ENCODE measurements around the gene IGF1R.
"Not testable (repeated sequence)": the region's sequence is repeated elsewhere in the genome, so short reads cannot be mapped to it uniquely, and the experiment has no call there.

IGF1R gene

GRCh38 chr15:98969126-98969735 lies 320.9 kb downstream of the IGF1R start:
- DNase-seq (ENCODE audit: insufficient read length, low spot score) (no peak), FAIRE-seq (no peak)

GRCh38 chr15:98970799-98971198 lies 322.5 kb downstream of the IGF1R start:
- no peak for DNase-seq (ENCODE audit: insufficient read length, low spot score)
- FAIRE-seq, result no peak

- FAIRE-seq (no peak), DNase-seq (ENCODE audit: insufficient read length, low spot score) (no peak)
Observed at GRCh38 chr15:98976500-98976899, 328.2 kb downstream of the IGF1R start.

DNA sequence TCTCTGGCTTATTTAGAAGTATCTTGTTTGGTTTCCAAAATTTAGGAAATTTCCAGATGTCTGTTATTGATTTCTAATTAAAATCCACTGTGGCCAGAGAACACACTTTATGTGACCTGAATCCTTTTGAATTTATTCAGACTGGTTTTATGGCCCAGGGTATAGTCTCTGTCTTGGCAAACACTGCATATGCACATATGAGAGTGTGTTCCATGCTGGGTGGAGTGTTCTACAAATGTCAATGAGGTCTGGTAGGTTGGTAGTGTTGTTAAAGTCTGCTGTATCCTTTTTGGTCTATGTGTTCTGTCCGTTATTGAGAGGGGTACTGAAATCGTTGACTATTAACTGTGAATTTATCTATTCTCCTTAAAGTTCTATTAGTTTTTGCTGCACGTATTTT lies 329.1 kb downstream of the IGF1R start:
- DNase-seq (ENCODE audit: insufficient read length, low spot score) (no peak), FAIRE-seq (no peak)

GRCh38 chr15:98978153-98978552 lies 329.8 kb downstream of the IGF1R start:
- no peak for DNase-seq (ENCODE audit: insufficient read length, low spot score)
- no peak for FAIRE-seq

DNA sequence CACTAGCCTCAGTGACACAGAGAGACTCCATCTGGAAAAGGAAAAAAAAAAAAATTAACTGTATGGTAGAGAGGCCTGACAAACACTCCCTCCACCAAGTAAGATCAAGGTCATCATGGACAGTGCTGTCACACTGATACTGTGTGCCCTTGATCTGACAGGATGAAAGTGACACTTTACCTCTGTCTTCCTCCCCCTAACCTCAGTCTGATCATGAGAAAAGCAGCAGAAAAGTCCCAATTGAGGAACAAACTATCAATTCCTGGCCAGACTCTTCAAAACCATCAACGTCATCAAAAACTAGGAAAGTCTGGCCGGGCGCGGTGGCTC lies 332.5 kb downstream of the IGF1R start:
- DNase-seq (ENCODE audit: insufficient read length, low spot score) (no peak), FAIRE-seq (no peak)

DNA sequence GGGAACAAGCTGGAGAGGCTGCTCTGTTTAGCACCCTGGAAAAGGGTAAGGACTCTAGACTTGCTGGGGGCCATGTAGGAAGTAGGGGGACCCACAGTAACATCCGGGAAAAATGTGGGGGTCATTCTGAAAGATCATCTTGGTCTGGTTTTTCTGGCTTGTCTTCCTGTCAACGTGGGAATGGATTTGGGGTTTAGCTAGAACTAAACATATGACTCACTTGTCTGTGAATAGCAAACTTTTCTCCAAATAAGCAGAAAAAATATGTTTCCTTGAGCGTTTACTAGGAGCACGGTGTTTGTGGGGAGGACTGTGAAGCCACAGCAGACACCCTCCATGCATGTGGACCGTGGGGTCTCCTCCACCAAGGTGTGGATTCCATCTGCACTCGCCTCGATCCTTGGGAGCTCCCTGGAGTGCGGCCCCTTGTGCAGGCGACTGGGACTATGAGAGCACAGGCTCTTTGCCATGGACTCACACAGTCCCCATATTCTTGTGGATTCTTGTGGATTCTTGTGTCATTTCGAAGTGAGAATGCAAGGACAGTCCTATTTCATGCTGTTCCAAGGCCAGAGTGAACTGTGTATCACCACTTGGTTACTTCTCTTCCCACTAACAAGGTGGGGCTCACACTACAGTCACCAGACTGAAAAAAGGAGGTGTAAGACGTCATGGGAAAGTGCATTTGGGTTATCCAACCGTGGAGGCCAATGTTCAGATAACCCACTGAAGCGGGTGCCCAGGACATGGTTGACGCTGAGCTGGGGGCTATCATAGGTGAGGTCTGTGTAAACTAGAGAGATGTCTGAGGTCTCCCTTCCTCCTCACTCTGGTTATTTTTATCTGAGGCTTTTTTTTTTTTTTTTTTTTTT lies 333.7 kb downstream of the IGF1R start:
- FAIRE-seq (no peak), DNase-seq (ENCODE audit: insufficient read length, low spot score) (no peak)

DNA sequence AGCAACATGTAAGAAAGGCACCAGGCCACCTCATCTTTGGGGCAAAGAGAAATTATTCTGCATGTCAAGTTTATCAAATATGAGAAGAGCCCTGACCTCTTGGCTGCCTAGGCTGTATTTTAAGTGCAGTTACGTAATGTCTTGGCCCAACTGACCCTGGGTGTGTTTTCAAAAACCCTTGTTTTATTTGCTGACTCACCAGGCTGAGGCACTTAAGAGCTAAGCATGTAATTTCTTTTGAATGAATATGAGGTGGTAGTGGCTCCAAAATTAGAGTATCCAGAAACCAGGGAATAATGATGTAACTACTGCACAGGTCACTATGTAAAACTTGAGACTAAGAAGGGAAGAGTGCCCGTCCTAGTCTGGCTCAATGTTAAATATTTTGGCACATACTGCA lies 335.0 kb downstream of the IGF1R start:
- FAIRE-seq (no peak), DNase-seq (ENCODE audit: insufficient read length, low spot score) (no peak)

DNA sequence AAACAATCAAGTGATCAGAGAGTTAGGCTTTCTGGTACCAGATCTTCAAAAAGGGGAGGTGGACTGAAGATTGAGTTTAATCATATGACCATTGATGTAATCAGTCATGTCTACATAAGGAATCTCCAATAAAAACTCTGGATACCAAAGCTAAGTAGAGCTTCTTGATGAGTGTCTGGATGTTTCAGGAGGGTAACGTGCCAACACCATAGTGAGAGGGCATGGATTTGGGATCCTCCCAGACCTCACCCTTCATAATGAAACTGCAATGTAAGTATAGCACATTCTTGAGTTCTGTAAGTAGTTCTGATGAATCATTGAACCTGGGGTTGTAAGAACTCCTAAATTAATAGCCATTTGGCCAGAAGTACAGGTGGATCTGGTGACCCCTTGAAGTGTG lies 337.9 kb downstream of the IGF1R start:
- FAIRE-seq, result no peak
- DNase-seq (ENCODE audit: insufficient read length, low spot score), result no peak

- DNase-seq (ENCODE audit: insufficient read length, low spot score) (no peak), FAIRE-seq (no peak)
Observed at GRCh38 chr15:98994892-98995291, 346.6 kb downstream of the IGF1R start.

- FAIRE-seq (no peak), DNase-seq (ENCODE audit: insufficient read length, low spot score) (no peak)
Observed at GRCh38 chr15:98996169-98996568, 347.8 kb downstream of the IGF1R start.

DNA sequence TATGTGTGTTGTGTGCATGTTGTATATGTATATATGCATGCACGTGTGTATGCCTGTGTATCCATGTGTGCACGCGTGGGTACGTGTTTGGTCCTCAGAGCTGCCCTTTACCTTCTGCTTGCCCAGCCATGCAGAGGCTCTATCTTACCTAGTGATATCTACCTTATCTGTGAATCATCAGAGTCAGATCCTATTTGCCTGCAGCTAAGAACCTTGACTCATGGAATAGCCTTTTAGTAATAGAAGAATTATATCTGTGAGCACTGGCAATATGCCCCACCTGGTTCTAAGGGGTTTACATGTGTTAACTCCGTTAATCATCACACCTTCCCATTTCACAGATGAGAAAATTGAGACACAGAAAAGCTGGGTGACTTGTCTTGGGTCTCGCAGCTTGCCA lies 348.3 kb downstream of the IGF1R start:
- no peak for FAIRE-seq
- DNase-seq (ENCODE audit: insufficient read length, low spot score), result no peak

GRCh38 chr15:98997312-98997711 lies 349.0 kb downstream of the IGF1R start:
- DNase-seq (ENCODE audit: insufficient read length, low spot score) (no peak), FAIRE-seq (no peak)

- DNase-seq (ENCODE audit: insufficient read length, low spot score), result no peak
- FAIRE-seq, result no peak
Observed at GRCh38 chr15:98997755-98998154, 349.4 kb downstream of the IGF1R start.

DNA sequence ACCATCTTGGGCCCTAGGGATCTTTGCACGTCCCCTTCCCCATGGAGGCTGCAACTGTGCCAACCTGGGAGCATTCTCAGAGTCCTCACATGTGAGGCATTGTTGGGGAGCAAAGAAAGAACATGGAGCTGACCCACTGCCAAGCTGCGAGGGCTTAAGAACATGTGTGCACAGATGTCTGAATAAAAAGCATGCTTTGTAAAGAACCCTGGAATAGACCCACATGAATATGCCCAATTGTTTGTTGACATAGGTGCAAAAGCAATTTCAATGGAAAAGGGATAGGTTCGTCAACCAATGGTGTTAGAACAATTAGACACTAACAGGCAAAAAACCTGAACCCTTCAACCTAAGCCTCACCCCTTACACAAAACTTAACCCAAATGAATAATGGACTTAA lies 349.9 kb downstream of the IGF1R start:
- FAIRE-seq, result no peak

GRCh38 chr15:98999233-98999632 lies 350.9 kb downstream of the IGF1R start:
- DNase-seq (ENCODE audit: insufficient read length, low spot score) (no peak), FAIRE-seq (no peak)

More for the DNA sequence above, 349.9 kb downstream of the IGF1R start:
- DNase-seq (ENCODE audit: insufficient read length, low spot score), result no peak

- FAIRE-seq, result no peak
- DNase-seq (ENCODE audit: insufficient read length, low spot score), result no peak
Observed at GRCh38 chr15:99002226-99002625, 353.9 kb downstream of the IGF1R start.

GRCh38 chr15:99003317-99003716 lies 355.0 kb downstream of the IGF1R start:
- FAIRE-seq; DNase-seq (ENCODE audit: insufficient read length, low spot score): not testable (repeated sequence)

- DNase-seq (ENCODE audit: insufficient read length, low spot score); FAIRE-seq: not testable (repeated sequence)
Observed at GRCh38 chr15:99004998-99005974, 356.9 kb downstream of the IGF1R start.

DNA sequence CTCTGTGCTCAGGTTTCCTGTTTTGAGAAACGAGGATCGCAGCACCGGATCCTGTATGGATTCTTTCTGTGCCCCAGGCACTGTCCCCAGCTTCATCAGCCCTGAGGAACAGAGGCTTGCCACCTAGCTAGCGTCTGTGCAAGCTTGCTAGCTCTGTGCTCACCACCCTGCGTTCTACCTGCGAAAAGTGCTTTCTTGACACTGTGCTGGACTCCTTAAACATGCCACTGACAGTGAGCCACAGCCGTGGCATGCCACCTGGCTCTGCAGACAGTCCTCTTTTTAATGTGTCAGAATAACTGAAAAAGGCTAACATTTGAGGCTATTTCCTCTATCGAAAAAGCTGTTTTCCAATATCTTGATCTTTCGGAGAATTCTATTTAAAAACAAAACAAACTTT lies 357.8 kb downstream of the IGF1R start:
- no peak for DNase-seq (ENCODE audit: insufficient read length, low spot score)
- FAIRE-seq, result no peak

GRCh38 chr15:99006904-99007495 lies 358.7 kb downstream of the IGF1R start:
- FAIRE-seq, result no peak

More at GRCh38 chr15:99006904-99007495, 358.7 kb downstream of the IGF1R start:
- no peak for DNase-seq (ENCODE audit: insufficient read length, low spot score)
